Right lobe of liver (tissue), 4 donors: Measurements from ENCODE around the gene GABRA6.

Source experiments
- POLR2A ChIP-seq: fragments of 450-650 bp; IDR thresholded peaks from one replicate; pipeline ENCODE4 v1.6.1; 2017; ENCODE audit warnings: antibody characterized with exemption, mild to moderate bottlenecking
- TF ChIP-seq, protein P1 (sequence below), 4 donors: fragments of 200-600 bp in 3 of 4; fragments of 450-650 bp in 1 of 4; IDR thresholded peaks; one replicate each; pipeline versions ENCODE4 v1.5.1 to v1.8.0; 2016 to 2022; ENCODE audit warnings: antibody characterized with exemption in 4 of 4, mild to moderate bottlenecking in 2 of 4
- donor health status: DM: no; HTN: no; CAD: no.
- donor health status: DM: no; HTN: no; CAD: no.
- donor health status: DM: no; HTN: yes; CAD: no.

DNA sequence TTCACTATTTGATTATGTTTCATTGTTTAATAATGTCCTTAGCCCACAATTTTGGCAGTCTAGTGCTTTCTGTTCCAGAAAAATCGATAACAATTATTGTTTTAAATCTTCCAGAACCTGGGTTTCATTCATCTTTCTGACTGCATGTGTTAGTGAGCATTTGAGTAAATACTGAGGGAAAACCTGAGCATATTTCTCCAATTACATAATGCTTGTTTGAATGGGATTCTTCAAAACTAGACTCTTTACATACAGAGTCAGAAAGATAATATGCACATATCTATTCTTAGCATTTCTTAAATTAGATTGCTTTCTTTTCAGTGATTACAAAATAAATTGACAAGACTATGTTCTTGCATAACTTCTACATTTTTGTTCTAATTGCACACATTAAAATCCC lies 21.9 kb downstream of the GABRA6 start:
- TF ChIP-seq POLR2A = no peak
- TF ChIP-seq, protein P1, sequence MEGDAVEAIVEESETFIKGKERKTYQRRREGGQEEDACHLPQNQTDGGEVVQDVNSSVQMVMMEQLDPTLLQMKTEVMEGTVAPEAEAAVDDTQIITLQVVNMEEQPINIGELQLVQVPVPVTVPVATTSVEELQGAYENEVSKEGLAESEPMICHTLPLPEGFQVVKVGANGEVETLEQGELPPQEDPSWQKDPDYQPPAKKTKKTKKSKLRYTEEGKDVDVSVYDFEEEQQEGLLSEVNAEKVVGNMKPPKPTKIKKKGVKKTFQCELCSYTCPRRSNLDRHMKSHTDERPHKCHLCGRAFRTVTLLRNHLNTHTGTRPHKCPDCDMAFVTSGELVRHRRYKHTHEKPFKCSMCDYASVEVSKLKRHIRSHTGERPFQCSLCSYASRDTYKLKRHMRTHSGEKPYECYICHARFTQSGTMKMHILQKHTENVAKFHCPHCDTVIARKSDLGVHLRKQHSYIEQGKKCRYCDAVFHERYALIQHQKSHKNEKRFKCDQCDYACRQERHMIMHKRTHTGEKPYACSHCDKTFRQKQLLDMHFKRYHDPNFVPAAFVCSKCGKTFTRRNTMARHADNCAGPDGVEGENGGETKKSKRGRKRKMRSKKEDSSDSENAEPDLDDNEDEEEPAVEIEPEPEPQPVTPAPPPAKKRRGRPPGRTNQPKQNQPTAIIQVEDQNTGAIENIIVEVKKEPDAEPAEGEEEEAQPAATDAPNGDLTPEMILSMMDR (IDR thresholded peaks at IDR 0.05) = no peak
